Ishikawa (cell line): ENCODE data around the gene ADAMTS20.

Experiments
- CEBPB ChIP-seq: IDR thresholded peaks from 2 replicates; pipeline ENCODE4 v1.6.1; 2012
- EGR1 ChIP-seq: IDR thresholded peaks from 2 replicates; pipeline ENCODE4 v1.6.1; 2012
- EP300 ChIP-seq: IDR thresholded peaks from 2 replicates; pipeline ENCODE4 v1.6.1; 2012; ENCODE audit warnings: borderline replicate concordance
- MAX ChIP-seq: IDR thresholded peaks from 2 replicates; pipeline ENCODE4 v1.6.1; 2012
- RAD21 ChIP-seq: IDR thresholded peaks from 2 replicates; pipeline ENCODE4 v1.6.1; 2012; ENCODE audit warnings: low read depth
- TCF12 ChIP-seq: IDR thresholded peaks from 2 replicates; pipeline ENCODE4 v1.6.1; 2012; ENCODE audit warnings: low read depth
- YY1 ChIP-seq: IDR thresholded peaks from 2 replicates; pipeline ENCODE4 v1.6.1; 2012; ENCODE audit warnings: low read depth
- ZBTB7A ChIP-seq: IDR thresholded peaks from 2 replicates; pipeline ENCODE4 v1.6.1; 2012; ENCODE audit warnings: low read depth

GRCh38 chr12:43310596-43310995, 241.4 kb downstream of the ADAMTS20 start:
- TF ChIP-seq TCF12, result no peak
- TF ChIP-seq MAX, result no peak
- no peak for TF ChIP-seq EGR1
- no peak for TF ChIP-seq CEBPB
- TF ChIP-seq ZBTB7A, result no peak
- TF ChIP-seq YY1, result no peak
- no peak for TF ChIP-seq EP300
- TF ChIP-seq RAD21, result no peak
